HUES6 (cell line): ENCODE results near the gene RNF113B.

Source experiments
- H3K27ac ChIP-seq: 2 replicates; pipeline ENCODE4 v1.7.0; 2013; ENCODE audit warnings: low read depth, mild to moderate bottlenecking, low read length, inconsistent platforms
- H3K27me3 ChIP-seq: 2 replicates; pipeline ENCODE4 v1.6.1; 2013; ENCODE audit warnings: low read length; ENCODE audit not compliant: control insufficient read depth, insufficient read depth
- H3K36me3 ChIP-seq: 2 replicates; pipeline ENCODE4 v1.6.1; 2013; ENCODE audit warnings: low read length; ENCODE audit not compliant: control insufficient read depth, insufficient read depth
- H3K4me1 ChIP-seq: 2 replicates; pipeline ENCODE4 v1.6.1; 2013; ENCODE audit warnings: low read length; ENCODE audit not compliant: control insufficient read depth, insufficient read depth
- H3K4me3 ChIP-seq: 2 replicates; pipeline ENCODE4 v1.5.1; 2013; ENCODE audit warnings: low read depth, low read length
- H3K9ac ChIP-seq: one replicate; pipeline ENCODE4 v1.6.1; 2013; ENCODE audit warnings: mild to moderate bottlenecking, low read length
- H3K9me3 ChIP-seq: 2 replicates; pipeline ENCODE4 v1.6.1; 2013; ENCODE audit warnings: low read depth, low read length; ENCODE audit not compliant: control insufficient read depth, insufficient read depth

RNF113B gene

GRCh38 chr13:98175043-98175442 is 2.0 kb downstream of the RNF113B start:
- Histone ChIP-seq H3K4me1 (peaks cover 44% of the 10 kb centered on the region), H3K9ac (no peak overlapping the region), H3K4me3 (no peak overlapping the region), H3K27me3 (no peaks in the 10 kb centered on the region), H3K9me3 (peaks cover 3% of the 10 kb centered on the region; the same call in 1 of the 2 replicates), H3K36me3 (no peaks in the 10 kb centered on the region), H3K27ac (no peak overlapping the region)

- Histone ChIP-seq H3K9me3 (peaks cover 3% of the 10 kb centered on the region; the same call in 1 of the 2 replicates), H3K27me3 (no peaks in the 10 kb centered on the region), H3K4me3 (no peak overlapping the region), H3K36me3 (no peaks in the 10 kb centered on the region), H3K4me1 (peaks cover 41% of the 10 kb centered on the region), H3K27ac (no peak overlapping the region), H3K9ac (no peak overlapping the region)
These were observed 2.8 kb downstream of the RNF113B start for GRCh38 chr13:98174307-98174706.

GRCh38 chr13:98173431-98174152 is 3.5 kb downstream of the RNF113B start:
- H3K36me3 ChIP-seq, result no peaks in the 10 kb centered on the region
- H3K4me1 ChIP-seq, result peaks cover 40% of the 10 kb centered on the region
- H3K9me3 ChIP-seq, result peaks cover 1% of the 10 kb centered on the region; the same call in 1 of the 2 replicates
- H3K27ac ChIP-seq, result no peak overlapping the region; the same call in 1 of the 2 replicates
- no peaks in the 10 kb centered on the region for H3K27me3 ChIP-seq
- no peak overlapping the region for H3K4me3 ChIP-seq
- H3K9ac ChIP-seq, result no peak overlapping the region

- H3K9me3 ChIP-seq, result no peaks in the 10 kb centered on the region
- H3K27ac ChIP-seq, result no peak overlapping the region; the same call in 1 of the 2 replicates
- no peak overlapping the region for H3K4me3 ChIP-seq
- peak overlapping the region; percentile 5 for H3K9ac ChIP-seq
- H3K36me3 ChIP-seq, result no peaks in the 10 kb centered on the region
- H3K4me1 ChIP-seq, result peaks cover 39% of the 10 kb centered on the region
- H3K27me3 ChIP-seq, result no peaks in the 10 kb centered on the region
These were observed 4.3 kb downstream of the RNF113B start for GRCh38 chr13:98172590-98173422.

GRCh38 chr13:98171900-98172589 is 5.0 kb downstream of the RNF113B start:
- Histone ChIP-seq H3K9me3 (no peaks in the 10 kb centered on the region), H3K4me3 (peak overlapping the region; percentile 13; the same call in 1 of the 2 replicates), H3K36me3 (no peaks in the 10 kb centered on the region), H3K4me1 (peaks cover 39% of the 10 kb centered on the region), H3K27me3 (no peaks in the 10 kb centered on the region), H3K27ac (no peak overlapping the region), H3K9ac (peak overlapping the region; percentile 16)

GRCh38 chr13:98169331-98169730 is 7.7 kb downstream of the RNF113B start:
- Histone ChIP-seq H3K4me1 (peaks cover 35% of the 10 kb centered on the region), H3K9ac (no peak overlapping the region), H3K27ac (no peak overlapping the region), H3K27me3 (no peaks in the 10 kb centered on the region), H3K36me3 (no peaks in the 10 kb centered on the region), H3K4me3 (no peak overlapping the region), H3K9me3 (no peaks in the 10 kb centered on the region)

- Histone ChIP-seq H3K27me3 (no peaks in the 10 kb centered on the region), H3K9me3 (no peaks in the 10 kb centered on the region), H3K4me1 (peaks cover 21% of the 10 kb centered on the region), H3K4me3 (no peak overlapping the region), H3K9ac (no peak overlapping the region), H3K36me3 (no peaks in the 10 kb centered on the region), H3K27ac (no peak overlapping the region)
These were observed 14.1 kb downstream of the RNF113B start for GRCh38 chr13:98162935-98163334.

- Histone ChIP-seq H3K4me1 (peaks cover 25% of the 10 kb centered on the region), H3K9ac (no peak overlapping the region), H3K9me3 (no peaks in the 10 kb centered on the region), H3K27ac (no peak overlapping the region), H3K4me3 (no peak overlapping the region), H3K36me3 (no peaks in the 10 kb centered on the region), H3K27me3 (no peaks in the 10 kb centered on the region)
These were observed 18.7 kb downstream of the RNF113B start for GRCh38 chr13:98158172-98158899.

GRCh38 chr13:98157609-98158008 is 19.5 kb downstream of the RNF113B start:
- Histone ChIP-seq H3K9me3 (no peaks in the 10 kb centered on the region), H3K36me3 (no peaks in the 10 kb centered on the region), H3K4me1 (peaks cover 25% of the 10 kb centered on the region), H3K27ac (no peak overlapping the region), H3K27me3 (no peaks in the 10 kb centered on the region), H3K9ac (no peak overlapping the region), H3K4me3 (no peak overlapping the region)

GRCh38 chr13:98157188-98157587 is 19.9 kb downstream of the RNF113B start:
- H3K27ac ChIP-seq, result no peak overlapping the region
- no peak overlapping the region for H3K4me3 ChIP-seq
- peaks cover 25% of the 10 kb centered on the region for H3K4me1 ChIP-seq
- H3K9me3 ChIP-seq, result no peaks in the 10 kb centered on the region
- no peaks in the 10 kb centered on the region for H3K27me3 ChIP-seq
- no peaks in the 10 kb centered on the region for H3K36me3 ChIP-seq
- H3K9ac ChIP-seq, result no peak overlapping the region
